Gastrocnemius medialis (tissue), 4 donors: ENCODE measurements around the gene ZBTB20. TPM values are rescaled to one million over a fixed set of nuclear protein-coding genes. Genes with fewer than 3 reads are reported as not detected.
"Not testable (repeated sequence)": the region's sequence is repeated elsewhere in the genome, so short reads cannot be mapped to it uniquely, and the experiment has no call there.

Experiments used
- ATAC-seq, 2 donors: fragments of 150-250 bp; one replicate each; pipeline ENCODE4 v1.9.1; 2016
- DNase-seq, 2 donors: peaks; one replicate each; pipeline ENCODE4 v3.0.0-alpha.2; 2019
- H3K27ac ChIP-seq, 4 donors: fragments of 200-600 bp; sonication (generic); 1 replicate in 1 of 4; 2 replicates in 3 of 4; pipeline ENCODE4 v1.5.1; 2016 to 2018; ENCODE audit warnings: mild to moderate bottlenecking in 2 of 4, moderate library complexity in 1 of 4
- H3K27me3 ChIP-seq, 3 donors: fragments of 200-600 bp; sonication (generic) in 2 of 3; 1 replicate in 1 of 3; 2 replicates in 2 of 3; pipeline versions ENCODE4 v1.5.1 to v1.6.0; 2016 to 2019; ENCODE audit warnings: mild to moderate bottlenecking in 1 of 3, moderate library complexity in 1 of 3
- H3K36me3 ChIP-seq, 2 donors: fragments of 200-600 bp; sonication (generic) in 1 of 2; one replicate each; pipeline ENCODE4 v1.5.1; 2017 to 2018
- H3K4me1 ChIP-seq, 2 donors: fragments of 200-600 bp; sonication (generic) in 1 of 2; one replicate each; pipeline ENCODE4 v1.5.1; 2016 to 2017; ENCODE audit warnings: mild to moderate bottlenecking in 2 of 2
- H3K4me3 ChIP-seq, 4 donors: fragments of 200-600 bp; sonication (generic) in 3 of 4; 1 replicate in 1 of 4; 2 replicates in 3 of 4; pipeline ENCODE4 v1.5.1; 2016 to 2019; ENCODE audit warnings: mild to moderate bottlenecking in 2 of 4
- H3K9me3 ChIP-seq, 3 donors: fragments of 200-600 bp; sonication (generic) in 2 of 3; 1 replicate in 1 of 3; 2 replicates in 2 of 3; pipeline ENCODE4 v1.5.1; 2016 to 2019
- CTCF ChIP-seq, 5 experiments: fragments of 450-650 bp in 3 of 5; fragments of 200-600 bp in 2 of 5; sonication (generic) in 2 of 5; IDR thresholded peaks in 4 of 5; conservative IDR thresholded peaks in 1 of 5; 1 replicate in 4 of 5; 2 replicates in 1 of 5; pipeline ENCODE4 v1.5.1; 2016 to 2019; ENCODE audit warnings: antibody characterized with exemption in 5 of 5, mild to moderate bottlenecking in 3 of 5, moderate library complexity in 3 of 5
- POLR2A ChIP-seq, 2 donors: fragments of 450-650 bp; IDR thresholded peaks; one replicate each; pipeline ENCODE4 v1.6.1; 2017; ENCODE audit warnings: antibody characterized with exemption in 2 of 2, mild to moderate bottlenecking in 2 of 2, moderate library complexity in 2 of 2
- in situ Hi-C, 4 donors: fragments of 200-750 bp; cut with MboI; loops; one replicate each; pipeline versions ENCODE4 v1.15.0 to v1.8.0; 2017; ENCODE audit warnings: low sequenced_read_pairs in 4 of 4
- intact Hi-C: fragments of 100-400 bp; cut with DNase I; formaldehyde crosslinking; loops from one replicate; pipeline ENCODE4 v1.15.1; 2023; ENCODE audit warnings: low total_unique reads
- total RNA-seq, 4 donors: library from RNA; depleted of rRNA; stranded (reverse); fragments of >200 nt; gene quantifications; one replicate each; pipeline versions ENCODE4 v1.1.0 to v1.2.3, GENCODE V29; 2016

The ZBTB20 gene
- total RNA-seq, 4 donors from 2014 or later: 47.6 to 86.5 (median 69.0) TPM

GRCh38 chr3:114827495-114827894 lies 319.6 kb downstream of the ZBTB20 start:
- intact Hi-C loops (loop anchor here (2.0 kb wide), 1 partner anchor 341 kb away; no protein-coding TSS in a partner anchor), in situ Hi-C loops (loop anchor here in 3 of 4 donors (5.0 to 25.0 kb wide), 5 partner anchors 260 to 860 kb away; no protein-coding TSS in a partner anchor)
- peak; percentile 44 to 68 for ATAC-seq

GRCh38 chr3:114824014-114824413 lies 323.1 kb downstream of the ZBTB20 start:
- no peaks in the 10 kb centered on the region for H3K36me3 ChIP-seq
- ATAC-seq (no peak), DNase-seq (no peak)
- in situ Hi-C loops: loop anchor here in 1 of 4 donors (10.0 kb wide), 1 partner anchor 341 kb away; no protein-coding TSS in a partner anchor
- H3K27me3 ChIP-seq: no peaks in the 10 kb centered on the region
- intact Hi-C loops: no loop called here
- no peak overlapping the region for H3K4me3 ChIP-seq
- TF ChIP-seq CTCF (IDR thresholded peaks at IDR 0.05 in 4 of 5, conservative IDR thresholded peaks at IDR 0.05 in 1 of 5) (no peak), POLR2A (IDR thresholded peaks at IDR 0.05) (no peak)
- peaks cover 2 to 28% of the 10 kb centered on the region in 2 donors for H3K4me1 ChIP-seq
- H3K27ac ChIP-seq: no peak overlapping the region
- H3K9me3 ChIP-seq: no peaks in the 10 kb centered on the region

More at GRCh38 chr3:114827495-114827894, 319.6 kb downstream of the ZBTB20 start:
- Histone ChIP-seq H3K36me3 (no peaks in the 10 kb centered on the region), H3K27me3 (no peaks in the 10 kb centered on the region), H3K27ac (no peak overlapping the region), H3K4me3 (no peak overlapping the region), H3K9me3 (no peaks in the 10 kb centered on the region), H3K4me1 (peaks cover 2 to 47% of the 10 kb centered on the region in 2 donors)
- DNase-seq: no peak
- TF ChIP-seq CTCF (IDR thresholded peaks at IDR 0.05 in 4 of 5, conservative IDR thresholded peaks at IDR 0.05 in 1 of 5) (peak; percentile 41 to 66 (median 57)), POLR2A (IDR thresholded peaks at IDR 0.05) (no peak)

- TF ChIP-seq POLR2A (IDR thresholded peaks at IDR 0.05) (no peak), CTCF (IDR thresholded peaks at IDR 0.05 in 4 of 5, conservative IDR thresholded peaks at IDR 0.05 in 1 of 5) (no peak)
- Histone ChIP-seq H3K27ac (no peak overlapping the region), H3K36me3 (no peaks in the 10 kb centered on the region), H3K4me1 (peaks cover 2 to 26% of the 10 kb centered on the region in 2 donors), H3K4me3 (no peak overlapping the region), H3K27me3 (no peaks in the 10 kb centered on the region), H3K9me3 (no peaks in the 10 kb centered on the region)
- ATAC-seq (no peak), DNase-seq (no peak)
- in situ Hi-C loops (loop anchor here in 1 of 4 donors (10.0 kb wide), 1 partner anchor 342 kb away; no protein-coding TSS in a partner anchor), intact Hi-C loops (no loop called here)
Observed at GRCh38 chr3:114823061-114823460, 324.0 kb downstream of the ZBTB20 start.

GRCh38 chr3:114816052-114816451 lies 331.0 kb downstream of the ZBTB20 start:
- H3K4me1 ChIP-seq: no peaks in the 10 kb centered on the region
- H3K27ac ChIP-seq: no peak overlapping the region
- ATAC-seq (no peak), DNase-seq (no peak)
- H3K36me3 ChIP-seq: no peaks in the 10 kb centered on the region
- TF ChIP-seq CTCF (IDR thresholded peaks at IDR 0.05 in 4 of 5, conservative IDR thresholded peaks at IDR 0.05 in 1 of 5) (no peak), POLR2A (IDR thresholded peaks at IDR 0.05) (no peak)
- in situ Hi-C loops: no loop called here
- H3K27me3 ChIP-seq: no peaks in the 10 kb centered on the region
- intact Hi-C loops: no loop called here
- no peak overlapping the region for H3K4me3 ChIP-seq
- H3K9me3 ChIP-seq: no peaks in the 10 kb centered on the region

- intact Hi-C loops, H3K27ac ChIP-seq, H3K36me3 ChIP-seq, DNase-seq, ATAC-seq, H3K4me1 ChIP-seq, H3K27me3 ChIP-seq, in situ Hi-C loops, H3K9me3 ChIP-seq, H3K4me3 ChIP-seq: not testable (repeated sequence)
Observed at GRCh38 chr3:114812541-114813238, 334.4 kb downstream of the ZBTB20 start.
